GM19238 (cell line): ENCODE results near the gene ULK4.
"Not testable (repeated sequence)": the region's sequence is repeated elsewhere in the genome, so short reads cannot be mapped to it uniquely, and the experiment has no call there.

Experiments
- DNase-seq: peaks from one replicate; pipeline ENCODE4 v3.0.0; 2011; ENCODE audit warnings: low spot score; ENCODE audit not compliant: insufficient read length

Gene ULK4

GRCh38 chr3:41960826-41961750 lies 815 bp downstream of the ULK4 start:
- DNase-seq = peak; percentile 12

DNA sequence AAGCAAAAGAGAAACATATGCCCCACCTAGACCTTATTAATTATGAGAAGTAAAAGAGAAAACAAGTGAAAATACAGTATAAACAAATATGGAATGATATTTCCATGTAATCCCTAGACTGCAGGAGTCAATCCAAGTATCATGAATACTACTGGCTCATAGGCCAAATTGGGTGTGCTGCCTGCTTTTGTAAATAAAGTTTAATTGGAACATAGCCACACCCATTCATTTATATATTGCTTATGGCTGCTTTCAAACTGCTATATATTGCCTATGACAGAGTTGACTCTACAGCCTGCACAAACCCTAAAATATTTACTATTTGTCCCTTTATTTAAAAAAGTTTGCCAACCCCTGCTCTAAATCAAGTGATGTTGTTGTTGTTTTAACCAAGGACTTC lies 5.3 kb downstream of the ULK4 start:
- no peak for DNase-seq

DNA sequence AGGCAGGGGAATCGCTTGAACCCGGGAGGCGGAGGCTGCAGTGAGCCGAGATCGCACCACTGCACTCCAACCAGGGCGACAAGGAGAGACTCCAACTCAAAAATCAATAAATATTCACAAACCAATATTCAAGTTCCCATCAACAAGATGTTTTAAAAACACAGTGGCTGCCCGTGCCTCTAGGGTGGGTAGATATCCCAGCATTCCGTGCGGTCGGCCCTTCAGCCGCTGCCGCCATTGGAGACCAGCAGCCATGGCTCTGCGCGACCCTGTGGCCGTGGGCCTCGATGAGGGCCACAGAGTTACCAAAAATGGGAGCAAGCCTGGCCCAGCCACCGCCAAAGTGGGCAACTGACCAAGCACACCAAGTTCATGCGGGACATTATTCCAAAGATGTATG lies 6.7 kb downstream of the ULK4 start:
- DNase-seq = no peak

GRCh38 chr3:41943311-41943843 lies 18.5 kb downstream of the ULK4 start:
- no peak for DNase-seq

DNA sequence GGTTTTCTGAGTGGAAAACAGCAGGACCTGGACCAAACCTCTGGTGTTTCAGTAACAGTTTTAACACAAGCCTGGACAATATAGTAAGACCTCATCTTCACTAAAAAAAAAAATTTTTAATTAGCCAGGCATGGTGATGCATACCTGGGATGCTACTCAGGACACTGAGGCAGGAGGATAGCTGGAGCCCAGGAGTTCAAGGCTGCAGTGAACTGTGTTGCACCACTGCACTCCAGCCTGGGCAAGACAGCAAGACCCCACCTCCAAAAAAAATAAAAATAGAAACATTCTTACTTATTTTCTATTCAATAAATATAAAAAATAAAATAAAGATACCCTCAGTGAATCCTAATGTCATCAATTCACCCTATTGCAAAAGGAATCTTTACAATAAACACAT lies 21.5 kb downstream of the ULK4 start:
- no peak for DNase-seq

GRCh38 chr3:41936384-41936783 lies 25.5 kb downstream of the ULK4 start:
- no peak for DNase-seq

GRCh38 chr3:41933154-41933676 lies 28.7 kb downstream of the ULK4 start:
- DNase-seq = no peak

DNA sequence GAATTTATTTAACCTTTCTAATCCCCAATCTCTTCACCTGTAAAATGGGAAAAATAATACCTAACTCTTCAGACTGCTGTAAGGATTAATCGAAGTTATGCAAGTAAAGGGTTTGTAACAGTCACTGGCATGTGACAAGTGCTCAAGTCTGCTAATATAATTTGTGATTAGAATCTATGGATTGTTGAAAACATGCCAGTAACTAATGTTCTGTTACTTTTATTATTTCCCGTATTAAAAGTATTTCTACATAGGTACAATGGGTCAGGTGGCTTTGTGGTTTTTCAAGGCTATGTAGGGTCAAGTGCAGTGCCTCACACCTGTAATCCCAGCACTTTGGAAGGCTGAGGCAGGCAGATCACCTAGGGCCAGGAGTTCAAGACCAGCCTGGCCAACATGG lies 29.4 kb downstream of the ULK4 start:
- DNase-seq = no peak

DNA sequence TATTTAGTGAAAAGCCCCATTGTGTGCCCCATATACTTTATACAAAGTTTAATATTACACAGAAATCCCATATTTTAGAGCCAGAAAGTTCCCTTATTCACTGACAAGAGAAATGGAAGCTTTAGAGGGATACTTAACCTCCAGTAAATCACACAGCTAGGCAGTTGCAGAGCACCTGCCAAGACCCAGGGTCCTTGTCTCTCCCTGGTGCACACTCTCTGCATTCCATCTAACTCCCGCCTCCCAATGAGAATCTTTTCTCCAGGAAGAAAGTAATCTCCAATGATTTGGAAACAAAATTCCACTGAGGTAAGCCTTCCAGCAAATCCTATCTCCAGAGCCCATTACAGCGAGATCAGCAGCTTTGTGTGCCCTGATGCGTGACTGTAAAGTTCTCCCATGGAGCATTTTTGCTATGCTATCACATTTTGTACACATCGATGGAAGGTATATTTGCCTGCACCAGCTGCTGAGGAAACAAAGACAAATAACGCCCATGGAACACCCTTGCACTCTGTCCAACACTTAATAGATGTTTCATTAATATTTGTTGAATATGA lies 41.4 kb downstream of the ULK4 start:
- DNase-seq = no peak

- DNase-seq = no peak
Observed at GRCh38 chr3:41915353-41915752, 46.5 kb downstream of the ULK4 start.

DNA sequence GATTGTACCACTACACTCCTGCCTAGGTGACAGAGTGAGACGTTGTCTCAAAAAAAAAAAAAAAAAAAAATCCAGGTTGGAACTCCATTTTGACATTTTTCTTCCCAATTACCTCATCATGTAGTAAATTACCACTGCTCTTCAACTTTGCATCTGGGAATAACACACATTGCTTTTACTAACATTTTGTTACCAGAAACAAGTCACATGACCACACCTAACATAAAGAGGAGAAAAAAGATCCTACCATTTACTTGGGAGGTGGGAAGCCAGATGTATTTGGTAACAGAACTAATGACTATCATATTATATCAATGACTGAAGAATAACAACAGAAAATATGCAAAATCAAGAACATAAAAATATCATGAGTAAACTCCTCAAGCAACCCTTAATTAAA lies 49.6 kb downstream of the ULK4 start:
- DNase-seq = no peak

GRCh38 chr3:41907330-41908073 lies 54.4 kb downstream of the ULK4 start:
- DNase-seq = no peak

GRCh38 chr3:41900265-41900664 lies 61.6 kb downstream of the ULK4 start:
- no peak for DNase-seq

- no peak for DNase-seq
Observed at GRCh38 chr3:41898631-41899030, 63.3 kb downstream of the ULK4 start.

- no peak for DNase-seq
Observed at GRCh38 chr3:41893977-41894376, 67.9 kb downstream of the ULK4 start.

DNA sequence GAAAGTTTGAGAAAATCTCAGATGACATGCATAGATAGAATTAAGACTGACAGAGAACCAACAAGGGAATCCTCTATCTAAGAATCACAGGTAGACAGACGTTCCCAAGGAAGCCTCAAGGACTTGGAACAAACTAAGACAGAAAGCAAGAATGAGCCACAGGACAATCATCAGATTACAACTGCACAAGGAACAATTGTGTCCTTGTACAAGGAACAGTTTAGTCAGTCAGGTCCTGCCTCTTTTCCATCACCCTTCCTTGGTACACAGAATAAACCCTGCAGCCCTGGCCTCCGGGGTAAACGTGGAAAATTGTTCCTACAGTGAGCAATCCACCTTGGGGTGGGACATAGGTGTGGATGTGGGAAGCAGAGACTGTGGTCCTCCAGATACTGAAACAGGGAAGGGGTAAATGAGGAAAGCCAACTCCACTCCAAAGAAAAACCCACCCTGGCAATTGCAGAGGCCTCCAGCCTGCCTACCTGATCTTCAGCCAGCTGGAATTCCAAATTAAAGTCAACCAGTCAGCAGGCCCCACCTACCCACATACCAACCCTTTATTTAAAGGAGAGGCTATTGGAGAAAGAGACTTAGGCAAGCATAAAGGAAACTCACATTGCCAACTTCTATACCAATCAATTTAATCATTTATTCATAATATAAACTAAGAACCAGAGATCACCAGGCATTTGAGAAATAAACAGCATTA lies 73.4 kb downstream of the ULK4 start:
- DNase-seq = no peak

GRCh38 chr3:41882956-41883355 lies 78.9 kb downstream of the ULK4 start:
- DNase-seq = no peak

- DNase-seq = no peak
Observed at GRCh38 chr3:41881233-41881821, 80.6 kb downstream of the ULK4 start.

DNA sequence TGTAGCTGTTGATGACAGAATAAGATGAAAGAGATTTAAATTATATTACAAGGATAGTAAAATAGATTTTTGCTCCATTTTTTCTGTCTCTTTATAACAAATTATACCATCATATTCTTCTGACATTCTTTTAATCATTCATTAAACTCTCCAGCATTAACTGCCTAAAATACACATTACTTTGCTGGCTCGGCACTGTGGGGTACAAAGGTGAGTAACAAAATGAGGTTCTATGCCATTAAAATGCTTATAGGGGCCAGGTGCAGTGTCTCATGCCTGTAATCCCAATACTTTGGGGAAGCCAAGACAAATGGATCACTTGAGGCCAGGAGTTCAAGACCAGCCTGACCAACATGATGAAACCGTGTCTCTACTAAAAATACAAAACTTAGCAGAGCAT lies 81.5 kb downstream of the ULK4 start:
- DNase-seq = no peak

DNA sequence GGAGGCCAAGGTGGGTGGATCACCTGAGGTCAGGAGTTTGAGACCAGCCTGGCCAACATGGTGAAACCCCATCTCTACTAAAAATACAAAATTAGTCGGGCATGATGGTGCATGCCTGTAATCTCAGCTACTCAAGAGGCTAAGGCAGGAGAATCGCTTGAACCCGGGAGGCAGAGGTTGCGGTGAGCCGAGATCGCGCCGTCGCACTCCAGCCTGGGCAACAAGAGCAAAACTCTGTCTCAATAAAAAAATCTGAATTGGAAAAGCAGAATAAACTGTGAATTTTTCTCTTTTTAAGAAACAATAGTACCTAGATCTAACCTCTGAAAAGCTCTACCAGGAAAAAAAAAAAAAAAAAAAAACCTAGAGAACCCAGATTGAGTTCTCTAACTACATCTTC lies 84.2 kb downstream of the ULK4 start:
- DNase-seq = not testable (repeated sequence)

- no peak for DNase-seq
Observed at GRCh38 chr3:41874022-41874421, 87.9 kb downstream of the ULK4 start.
